ENCODE data around the gene TCTA.
"Not testable (repeated sequence)": the region's sequence is repeated elsewhere in the genome, so short reads cannot be mapped to it uniquely, and the experiment has no call there.

TCTA gene, protein sequence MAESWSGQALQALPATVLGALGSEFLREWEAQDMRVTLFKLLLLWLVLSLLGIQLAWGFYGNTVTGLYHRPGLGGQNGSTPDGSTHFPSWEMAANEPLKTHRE

DNA sequence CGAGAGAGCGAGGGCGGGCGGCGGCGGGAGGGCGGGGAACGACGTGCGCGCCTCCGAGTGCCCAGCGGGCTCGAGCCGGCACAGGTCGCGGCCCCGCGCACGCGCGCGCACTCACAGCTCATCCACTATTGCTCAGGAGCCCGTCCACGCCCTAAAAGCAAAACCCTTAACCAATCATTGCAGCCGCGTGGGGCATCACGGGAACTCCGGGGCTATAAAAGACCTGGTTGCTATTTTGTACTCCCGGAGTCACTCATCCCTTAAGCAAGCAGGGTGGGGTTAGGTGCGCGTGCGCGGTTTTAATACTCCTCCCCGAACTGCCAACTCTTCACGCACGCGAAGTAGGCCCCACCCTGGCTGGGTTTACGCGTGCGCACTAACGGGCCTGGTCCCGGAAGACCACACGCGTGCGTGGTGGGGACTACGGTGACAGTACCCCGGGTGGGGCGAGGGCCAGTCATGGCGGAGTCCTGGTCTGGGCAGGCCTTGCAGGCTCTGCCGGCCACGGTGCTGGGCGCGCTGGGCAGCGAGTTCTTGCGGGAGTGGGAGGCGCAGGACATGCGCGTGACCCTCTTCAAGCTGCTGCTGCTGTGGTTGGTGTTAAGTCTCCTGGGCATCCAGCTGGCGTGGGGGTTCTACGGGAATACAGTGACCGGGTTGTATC is at the start of gene TCTA, which contains the start of gene RHOA:
TCTA (plus strand) TSS at position 456 of the 664 bp plus-strand sequence; CDS start at position 460, 4 bp downstream.
RHOA (minus strand) TSS at position 9 of the 664 bp plus-strand sequence. CDS start 36,387 bp downstream, outside the sequence.
- DNase-seq (ENCODE audit: low read depth in 2 of 2): peak; percentile 96 to 98

DNA sequence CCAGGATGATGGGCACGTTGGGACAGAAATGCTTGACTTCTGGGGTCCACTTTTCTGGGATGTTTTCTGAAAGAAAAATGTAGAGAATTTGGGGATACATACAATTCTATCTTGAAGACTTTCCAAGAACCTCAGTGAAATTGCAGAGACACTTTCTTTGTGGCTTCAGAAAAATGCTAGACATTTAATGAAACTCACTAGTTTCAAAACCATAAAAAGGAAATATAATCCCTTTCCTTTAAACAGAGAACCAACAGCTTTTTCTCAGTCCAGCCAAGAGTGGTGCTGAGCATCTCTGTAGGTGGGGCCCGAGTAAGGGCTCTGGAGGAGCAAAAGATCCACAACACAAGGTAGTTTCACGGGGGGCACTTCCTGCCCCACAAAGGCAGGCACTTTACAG is 49.7 kb upstream of the TCTA start:
- no peak for DNase-seq (ENCODE audit: low read depth in 2 of 2)

DNA sequence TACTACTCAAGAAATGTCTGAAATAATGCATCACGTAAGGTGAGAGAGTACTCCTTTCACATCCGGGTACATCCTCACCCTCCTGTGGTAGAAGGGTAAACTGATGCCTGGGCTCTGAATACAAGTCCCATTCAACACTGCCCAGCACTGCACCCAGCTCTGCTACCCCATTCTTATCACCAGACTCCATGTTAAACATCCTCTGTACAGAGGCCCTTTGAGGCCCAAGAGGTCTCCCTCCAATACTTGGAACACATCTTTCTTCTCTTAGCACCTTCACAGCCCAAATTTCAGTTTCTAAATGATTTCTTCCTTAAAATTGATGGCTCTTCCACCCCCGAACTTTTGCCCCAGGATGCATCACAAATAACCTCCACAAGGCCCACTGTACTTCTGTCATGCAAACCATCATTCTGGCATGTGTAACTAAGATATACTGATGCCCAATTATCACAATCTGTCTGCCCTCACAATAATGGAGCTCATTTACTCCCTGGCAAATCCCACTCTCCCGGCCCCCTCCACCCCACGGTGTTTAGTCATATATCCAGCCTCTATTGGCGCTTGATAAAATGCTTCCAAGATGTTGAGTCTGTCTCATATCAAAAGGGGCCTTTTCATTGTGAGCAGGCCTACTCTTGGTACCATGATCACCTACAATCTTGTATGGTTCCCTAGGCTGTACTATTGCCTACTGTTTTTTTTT is 41.5 kb upstream of the TCTA start:
- DNase-seq (ENCODE audit: low read depth in 2 of 2): no peak

DNA sequence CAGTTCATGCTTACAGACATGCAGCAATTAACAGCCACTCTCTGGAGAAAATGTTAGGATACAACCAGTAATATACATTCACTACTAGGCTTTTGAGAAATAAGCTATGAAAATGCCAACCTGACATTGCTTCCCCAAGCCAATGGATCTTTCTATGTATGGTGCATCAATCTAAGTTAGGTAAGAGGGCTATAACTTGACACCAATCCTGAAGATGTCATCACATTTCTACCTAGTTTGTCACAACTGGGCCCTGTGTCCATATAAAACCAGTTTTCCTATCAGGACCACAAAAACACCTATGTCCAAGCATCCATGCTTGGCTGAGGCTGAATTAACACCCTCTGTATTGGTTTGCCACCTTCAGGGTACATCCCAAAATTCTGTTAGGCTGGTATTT is 40.3 kb upstream of the TCTA start:
- DNase-seq (ENCODE audit: low read depth in 2 of 2): no peak

DNA sequence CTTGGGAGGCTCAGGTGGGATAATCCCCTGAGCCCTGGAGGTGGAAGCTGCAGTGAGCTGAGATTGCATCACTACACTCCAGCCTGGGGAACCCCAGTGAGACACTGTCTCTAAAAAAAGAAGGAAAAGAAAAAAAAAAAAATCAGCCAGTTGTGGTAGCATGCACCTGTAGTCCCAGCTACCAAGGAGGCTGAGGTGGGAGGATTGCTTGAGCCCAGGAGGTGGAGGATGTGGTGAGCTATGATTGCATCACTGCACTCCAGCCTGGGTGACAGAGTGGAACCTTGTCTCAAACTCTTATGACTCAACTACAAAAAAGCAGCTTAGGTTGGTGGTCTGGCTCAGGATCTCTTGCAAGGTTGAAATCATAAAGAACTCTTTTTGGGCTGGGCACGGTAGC is 34.7 kb upstream of the TCTA start:
- DNase-seq (ENCODE audit: low read depth in 2 of 2): peak; percentile 24 to 32

DNA sequence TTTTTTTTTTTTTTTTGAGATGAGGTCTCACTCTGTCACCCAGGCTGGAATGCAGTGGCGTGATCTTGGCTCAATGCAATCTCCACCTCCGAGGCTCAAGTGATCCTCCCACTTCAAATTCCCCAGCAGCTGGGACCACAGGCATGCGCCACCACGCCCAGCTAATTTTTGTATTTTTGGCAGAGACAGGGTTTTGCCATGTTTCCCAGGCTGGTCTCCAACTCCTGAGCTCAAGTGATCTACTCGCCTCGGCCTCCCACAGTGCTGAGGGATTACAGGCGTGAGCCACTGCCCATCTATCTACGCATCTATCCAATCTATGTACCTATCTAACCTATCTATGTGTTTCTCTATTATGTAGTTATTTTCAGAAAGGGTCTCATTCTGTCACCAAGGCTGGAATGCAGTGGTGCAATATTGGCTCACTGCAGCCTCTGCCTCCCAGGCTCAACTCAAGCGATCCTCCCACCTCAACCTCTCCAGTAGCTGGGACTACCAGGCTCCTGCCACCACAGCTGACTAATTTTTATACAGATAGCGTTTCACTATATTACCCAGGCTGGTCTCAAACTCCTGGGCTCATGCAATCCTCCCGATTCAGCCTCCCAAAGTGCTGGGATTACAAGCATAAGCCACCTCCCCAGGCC is 33.9 kb upstream of the TCTA start:
- DNase-seq (ENCODE audit: low read depth in 2 of 2): no peak

DNA sequence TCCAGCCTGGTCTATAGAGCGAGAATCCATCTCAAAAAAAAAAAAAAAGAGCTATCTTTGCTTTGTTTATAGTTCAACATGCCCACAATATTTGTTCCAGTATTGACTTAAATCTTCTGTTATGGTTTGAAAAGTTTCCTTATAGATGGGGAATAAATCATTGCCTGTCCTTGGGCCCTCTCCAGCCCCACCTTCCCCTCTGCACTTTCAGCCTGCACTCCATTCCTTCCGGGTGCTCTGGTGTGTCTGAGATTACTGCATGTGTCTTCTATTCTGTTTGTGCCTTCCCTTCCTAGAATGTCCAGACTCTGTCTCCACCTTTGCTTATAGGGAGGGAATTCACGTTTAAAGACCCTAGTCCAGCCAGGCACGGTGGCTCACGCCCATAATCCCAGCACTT is 28.8 kb upstream of the TCTA start:
- no peak for DNase-seq (ENCODE audit: low read depth in 2 of 2)

DNA sequence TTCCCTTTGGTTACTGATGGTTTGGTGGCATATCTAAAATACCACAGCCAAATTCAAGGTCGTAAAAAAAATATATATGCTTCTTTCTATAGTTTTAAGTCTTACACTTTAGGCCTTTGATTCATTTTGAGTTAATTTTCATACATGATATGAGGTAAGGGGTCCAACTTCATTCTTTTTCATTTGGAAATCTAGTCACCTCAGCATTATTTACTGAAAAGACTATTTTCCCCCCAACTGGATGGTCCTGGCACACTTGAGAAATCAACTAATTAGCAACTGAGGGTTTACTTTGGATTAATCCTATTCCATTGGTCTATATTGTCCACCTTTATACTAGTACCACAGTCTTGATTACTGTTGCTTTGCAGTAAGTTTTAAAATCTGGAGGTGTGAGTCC is 26.6 kb upstream of the TCTA start:
- no peak for DNase-seq (ENCODE audit: low read depth in 2 of 2)

DNA sequence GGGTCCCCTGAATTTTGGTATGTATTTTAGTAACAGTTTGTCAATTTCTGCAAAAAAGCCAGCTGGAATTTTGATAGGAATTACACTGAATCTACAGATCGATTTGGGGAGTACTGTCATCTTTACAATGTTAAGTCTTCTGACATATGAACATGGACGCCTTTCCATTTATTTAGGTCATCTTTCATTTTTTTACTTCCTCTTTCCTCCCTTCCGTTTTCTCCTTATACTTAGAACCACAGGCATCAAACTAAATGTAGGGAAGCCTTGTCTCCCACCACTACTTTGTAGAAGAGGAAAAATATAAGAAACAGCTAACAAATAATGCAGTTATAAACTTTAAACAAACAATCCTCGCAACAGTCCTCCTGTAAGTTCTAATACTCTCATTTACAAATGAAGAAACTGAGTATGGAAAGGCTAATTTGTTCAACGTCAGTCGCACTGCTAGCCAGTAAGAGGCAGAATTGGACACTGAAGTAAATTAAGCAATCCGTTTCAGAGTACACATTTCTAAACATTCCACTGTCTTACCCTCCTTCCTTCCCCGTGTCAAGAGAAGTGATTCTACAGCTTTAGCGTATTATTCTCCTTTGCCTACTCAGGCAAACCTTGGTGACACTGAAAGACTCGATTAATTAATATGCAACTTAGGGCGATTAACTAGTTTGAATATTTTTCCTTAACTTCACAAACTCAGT is 26.0 kb upstream of the TCTA start:
- no peak for DNase-seq (ENCODE audit: low read depth in 2 of 2)

DNA sequence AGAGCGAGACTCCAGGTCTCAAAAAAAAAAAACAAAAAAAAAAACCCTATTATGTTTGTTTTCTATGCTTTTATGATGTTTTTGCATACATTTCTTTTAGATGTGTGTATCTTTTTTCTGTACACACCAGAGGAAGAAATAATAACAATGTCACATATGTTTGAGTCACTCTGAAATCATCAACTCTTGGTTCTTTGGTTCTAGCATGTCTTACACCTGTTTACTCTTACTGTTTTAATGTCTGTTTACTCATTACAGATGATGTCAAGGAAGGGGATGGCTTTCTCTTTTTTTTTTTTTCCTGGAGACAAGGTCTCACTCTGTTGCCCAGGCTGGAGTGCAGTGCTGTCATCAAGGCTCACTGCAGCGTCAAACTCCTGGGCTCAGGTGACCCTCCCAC is 24.5 kb upstream of the TCTA start:
- no peak for DNase-seq (ENCODE audit: low read depth in 2 of 2)

DNA sequence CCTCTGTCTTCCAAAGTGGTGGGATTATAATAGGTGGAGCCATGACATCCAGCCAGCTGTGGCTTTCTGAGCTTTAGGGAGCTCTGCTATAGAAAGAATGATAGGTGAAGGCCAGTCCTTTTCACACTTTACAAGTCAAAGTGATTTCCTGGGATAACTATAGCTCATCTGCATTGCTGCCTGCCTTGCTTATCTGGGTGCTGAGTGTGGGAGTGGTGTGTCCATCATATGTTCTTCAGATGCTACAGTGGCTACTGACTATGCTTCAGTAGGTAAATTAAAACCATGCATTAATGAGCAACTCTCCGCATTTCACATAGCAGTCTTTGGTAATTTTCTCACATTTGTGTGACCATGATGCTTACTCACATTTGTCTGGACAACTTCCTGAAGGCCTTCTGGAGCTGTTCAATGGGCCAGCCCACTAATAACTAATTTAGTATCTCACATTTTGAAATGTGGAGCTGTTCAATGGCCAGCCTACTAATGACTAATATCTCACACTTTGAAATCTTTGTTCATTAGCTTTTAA is 23.9 kb upstream of the TCTA start:
- DNase-seq (ENCODE audit: low read depth in 2 of 2): no peak

DNA sequence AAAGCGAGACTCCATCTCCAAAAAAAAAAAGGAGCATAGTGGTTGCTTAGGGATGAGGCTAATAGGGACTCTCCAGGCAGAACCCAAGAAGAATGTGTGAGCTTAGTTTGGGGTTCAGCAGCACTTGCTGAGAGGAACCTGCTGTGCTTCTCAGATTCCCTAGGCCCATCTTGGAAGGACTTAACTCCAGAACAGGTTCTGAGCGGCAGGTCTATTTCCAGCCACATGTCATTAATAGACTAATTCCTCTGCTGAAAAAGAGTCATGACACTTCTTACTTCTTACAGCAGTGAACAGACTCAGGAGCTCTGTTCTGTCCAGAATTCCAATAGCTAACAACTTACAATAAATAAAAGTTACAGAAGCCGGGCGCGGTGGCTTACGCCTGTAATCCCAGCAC is 22.9 kb upstream of the TCTA start:
- no peak for DNase-seq (ENCODE audit: low read depth in 2 of 2)

DNA sequence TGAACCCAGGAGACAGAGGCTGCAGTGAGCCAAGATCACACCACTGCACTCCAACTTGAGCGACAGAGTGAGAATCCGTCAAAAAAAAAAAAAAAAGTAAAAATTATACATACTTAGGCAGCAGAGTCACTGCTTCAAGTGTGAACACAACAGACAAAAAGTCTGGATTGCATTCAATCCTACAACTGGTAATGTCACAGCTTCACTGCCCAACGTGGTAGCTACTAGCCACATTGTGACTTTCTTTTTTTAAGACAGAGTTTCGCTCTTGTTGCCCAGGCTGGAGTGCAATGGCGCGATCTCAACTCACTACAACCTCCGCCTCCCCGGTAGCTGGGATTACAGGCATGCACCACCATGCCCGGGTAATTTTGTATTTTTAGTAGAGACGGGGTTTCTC is 20.9 kb upstream of the TCTA start:
- not testable (repeated sequence) for DNase-seq (ENCODE audit: low read depth in 2 of 2)

DNA sequence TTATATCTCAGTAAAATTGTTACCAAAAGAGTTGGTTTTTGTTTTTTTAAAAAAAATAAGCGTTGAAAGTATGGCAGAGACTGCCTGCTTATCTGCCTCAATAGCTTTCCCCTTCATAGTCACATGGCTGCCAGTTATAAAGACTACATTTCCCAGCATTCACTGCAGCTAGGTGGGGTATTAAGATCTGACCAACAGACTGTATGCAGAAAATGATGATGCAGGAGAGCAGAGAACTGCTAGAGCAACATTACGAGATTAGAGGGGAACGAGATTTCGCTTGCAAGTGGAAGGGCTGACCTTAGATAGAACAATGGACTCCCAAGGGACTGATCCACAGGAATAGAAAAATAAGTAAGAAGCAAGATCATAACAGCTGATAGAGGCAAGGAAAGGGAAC is 14.8 kb upstream of the TCTA start:
- DNase-seq (ENCODE audit: low read depth in 2 of 2): no peak

DNA sequence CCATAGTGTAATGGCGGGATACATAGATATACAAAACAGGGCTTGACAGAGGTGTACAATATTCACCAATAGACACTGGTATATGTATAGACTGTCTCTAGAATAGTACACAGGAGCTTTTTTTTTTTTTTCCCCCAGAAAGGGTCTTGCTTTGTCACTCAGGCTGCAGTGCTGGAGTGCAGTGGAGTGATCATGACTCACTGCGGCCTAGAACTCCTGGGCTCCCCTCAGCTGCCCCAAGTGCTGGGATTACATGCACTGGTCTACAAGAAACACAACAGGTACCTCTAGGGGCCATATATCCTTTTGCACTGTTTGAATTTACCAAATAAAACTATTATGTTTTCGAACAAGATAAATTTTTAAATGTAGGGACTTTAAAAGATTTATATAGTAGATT is 12.8 kb upstream of the TCTA start:
- no peak for DNase-seq (ENCODE audit: low read depth in 2 of 2)

DNA sequence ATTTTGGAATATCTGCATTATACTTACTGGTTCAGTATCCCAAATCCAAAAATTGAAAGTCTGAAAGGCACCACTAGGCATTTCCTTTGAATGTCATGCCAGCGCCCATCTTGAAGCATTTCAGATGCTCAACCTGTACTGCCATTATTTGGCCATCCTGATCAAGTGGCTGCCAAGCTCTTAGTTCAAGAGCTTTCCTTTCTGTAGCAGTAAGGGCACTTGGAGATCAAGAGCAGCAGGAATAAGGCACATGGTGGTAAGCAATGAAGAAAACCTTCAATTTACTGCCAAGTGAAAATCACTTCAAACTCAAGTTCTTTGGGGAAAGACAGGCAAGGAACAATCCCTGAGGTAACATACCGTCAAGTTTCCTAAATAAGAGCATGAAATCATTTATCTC is 10.5 kb upstream of the TCTA start:
- no peak for DNase-seq (ENCODE audit: low read depth in 2 of 2)

DNA sequence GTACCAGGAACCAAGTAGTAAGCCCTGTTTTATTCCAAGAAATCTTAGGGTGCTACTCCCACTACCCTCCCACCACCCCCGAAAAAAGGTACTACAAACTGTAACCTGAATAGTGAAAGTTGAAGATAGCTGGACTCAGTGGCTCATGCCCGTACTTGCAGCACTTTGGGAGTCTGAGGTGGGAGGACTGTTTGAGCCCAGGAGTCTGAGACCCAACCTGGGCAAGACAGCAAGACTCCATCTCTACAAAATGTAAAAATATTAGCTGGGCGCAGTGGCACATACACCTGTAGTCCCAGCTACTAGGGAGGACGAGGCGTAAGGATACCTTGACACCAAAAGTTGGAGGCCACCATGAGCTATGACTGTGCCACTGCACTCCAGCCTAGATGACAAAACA is 8.3 kb upstream of the TCTA start:
- DNase-seq (ENCODE audit: low read depth in 2 of 2): no peak

DNA sequence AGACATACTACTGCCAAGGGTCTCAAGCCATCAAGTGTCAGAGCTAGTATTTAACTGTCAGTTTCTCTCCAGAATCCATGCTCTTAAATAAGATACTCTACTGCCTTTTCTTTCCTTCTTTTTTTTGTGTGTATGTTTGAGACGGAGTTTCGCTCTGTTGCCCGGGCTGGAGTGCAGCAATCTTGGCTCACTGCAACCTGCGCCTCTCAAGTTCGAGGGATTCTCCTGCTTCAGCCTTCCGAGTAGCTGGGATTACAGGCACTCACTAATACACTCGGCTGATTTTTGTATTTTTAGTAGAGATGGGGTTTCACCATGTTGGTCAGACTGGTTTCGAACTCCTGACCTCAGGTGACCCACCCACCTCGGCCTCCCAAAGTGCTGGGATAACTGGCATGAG is 6.7 kb upstream of the TCTA start:
- DNase-seq (ENCODE audit: low read depth in 2 of 2): not testable (repeated sequence)

DNA sequence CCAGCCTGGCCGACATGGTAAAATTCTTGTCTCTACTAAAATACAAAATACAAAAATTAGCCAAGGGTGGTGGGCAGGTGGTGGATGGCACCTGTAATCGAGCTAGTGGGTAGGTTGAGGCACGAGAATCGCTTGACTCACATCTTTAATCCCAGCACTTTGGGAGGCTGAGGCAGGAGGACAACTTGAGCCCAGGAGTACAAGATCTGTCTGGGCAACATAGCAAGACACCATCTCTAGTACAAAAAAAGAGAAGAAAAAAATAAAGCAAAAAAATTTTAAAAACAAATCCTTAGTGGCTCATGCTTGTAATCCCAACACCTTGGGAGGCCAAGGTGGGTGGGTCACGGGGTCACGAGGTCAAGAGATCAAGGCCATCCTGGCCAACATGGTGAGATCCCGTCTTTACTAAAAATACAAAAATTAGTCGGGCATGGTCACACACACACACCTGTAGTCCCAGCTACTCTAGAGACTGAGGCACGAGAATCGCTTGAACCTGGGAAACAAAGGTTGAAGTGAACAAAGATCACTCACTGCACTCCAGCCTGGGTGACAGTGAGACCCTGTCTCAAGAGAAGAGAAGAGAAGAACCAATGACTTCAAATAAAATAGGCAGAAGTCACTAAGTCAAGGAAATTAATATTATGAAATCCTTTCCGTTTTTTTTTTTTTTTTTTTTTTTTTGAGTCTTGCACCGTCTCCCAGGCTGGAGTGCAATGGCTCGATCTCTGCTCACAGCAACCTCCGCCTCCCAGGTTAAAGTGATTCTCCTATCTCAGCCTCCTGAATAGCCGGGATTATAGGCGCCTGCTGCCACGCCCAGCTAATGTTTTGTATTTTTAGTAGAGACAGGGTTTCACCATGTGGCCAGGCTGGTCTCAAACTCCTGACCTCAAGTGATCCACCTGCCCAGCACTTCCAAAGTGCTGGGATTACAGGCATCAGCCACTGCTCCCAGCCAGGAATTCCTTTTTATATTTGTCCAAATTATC is 5.4 kb upstream of the TCTA start:
- no peak for DNase-seq (ENCODE audit: low read depth in 2 of 2)

DNA sequence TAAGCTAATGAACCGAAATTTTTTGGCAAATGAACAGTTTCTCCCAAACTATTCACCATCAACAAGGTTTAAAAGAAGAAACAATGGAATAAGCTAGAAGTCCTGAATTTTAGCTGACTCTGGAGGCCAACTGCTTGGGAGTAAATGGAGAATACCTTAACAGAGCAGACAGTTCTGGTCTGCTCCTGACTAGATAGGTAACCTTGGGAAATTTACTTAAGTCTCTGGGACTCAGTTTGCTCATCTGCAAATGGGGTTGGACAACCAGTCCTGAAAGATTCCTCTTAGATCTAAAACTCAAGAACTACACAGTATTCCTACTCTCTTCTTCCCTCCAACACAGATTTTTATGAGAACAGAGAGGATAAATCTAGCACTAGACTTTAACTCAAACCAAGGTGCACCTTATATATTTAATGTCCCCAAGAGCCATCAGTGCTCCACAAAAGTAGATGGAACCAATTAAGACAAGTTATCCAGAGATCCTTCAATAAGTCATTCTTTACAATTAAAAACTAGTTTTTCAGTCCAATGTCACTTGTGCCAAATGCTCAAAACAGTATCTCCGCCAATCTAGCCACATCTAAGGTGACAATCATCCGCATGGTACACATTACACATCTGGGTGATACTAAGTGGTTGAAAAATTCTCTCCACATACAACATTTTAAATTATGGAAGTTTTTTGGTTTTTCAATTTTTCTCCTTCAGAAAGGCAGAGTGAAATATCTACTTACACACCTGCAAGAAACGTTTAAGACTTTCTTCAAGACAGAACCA is 2.0 kb upstream of the TCTA start:
- DNase-seq (ENCODE audit: low read depth in 2 of 2): no peak
